Astrocyte of the cerebellum (primary cell): ENCODE results near the gene ACMSD.

Experiments used
- DNase-seq: peaks from one replicate; pipeline ENCODE4 v3.0.0-alpha.2; 2011; ENCODE audit warnings: low read depth
- H3K4me3 ChIP-seq: 2 replicates; pipeline ENCODE4 v1.5.1; 2011; ENCODE audit warnings: mild to moderate bottlenecking, low read depth, low read length, moderate library complexity
- CTCF ChIP-seq: IDR thresholded peaks from 2 replicates; pipeline ENCODE4 v1.5.1; 2012; ENCODE audit warnings: low read length, low read depth, moderate library complexity, mild to moderate bottlenecking; ENCODE audit errors: missing control alignments
- in situ Hi-C: cut with HindIII; loops from 2 replicates; pipeline ENCODE4 v1.10.0; 2017; ENCODE audit warnings: low sequenced_read_pairs

ACMSD gene

DNA sequence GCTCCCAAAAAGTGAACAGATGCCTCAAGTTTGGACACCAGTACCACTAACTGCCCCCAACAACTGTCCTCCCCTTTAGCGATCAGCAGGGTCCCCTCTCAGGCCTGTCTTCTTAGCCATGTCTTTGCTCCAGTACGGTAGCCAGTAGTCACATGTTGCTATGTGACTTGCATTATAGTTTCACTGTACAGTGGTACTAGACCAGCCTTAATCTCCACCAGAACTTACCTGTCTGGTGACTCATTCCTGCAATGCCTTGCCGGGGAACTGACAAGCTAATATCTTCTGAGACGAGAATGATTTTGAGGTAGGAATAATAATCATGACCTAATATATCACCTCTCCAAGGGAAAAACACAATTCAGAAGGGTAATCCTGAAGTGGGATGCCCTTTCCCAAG is 23.7 kb downstream of the ACMSD start:
- in situ Hi-C loops = no loop called here
- H3K4me3 ChIP-seq = no peak overlapping the region
- DNase-seq = no peak
- TF ChIP-seq CTCF = no peak

- in situ Hi-C loops = no loop called here
These were observed 24.3 kb downstream of the ACMSD start for GRCh38 chr2:134862674-134863073.

DNA sequence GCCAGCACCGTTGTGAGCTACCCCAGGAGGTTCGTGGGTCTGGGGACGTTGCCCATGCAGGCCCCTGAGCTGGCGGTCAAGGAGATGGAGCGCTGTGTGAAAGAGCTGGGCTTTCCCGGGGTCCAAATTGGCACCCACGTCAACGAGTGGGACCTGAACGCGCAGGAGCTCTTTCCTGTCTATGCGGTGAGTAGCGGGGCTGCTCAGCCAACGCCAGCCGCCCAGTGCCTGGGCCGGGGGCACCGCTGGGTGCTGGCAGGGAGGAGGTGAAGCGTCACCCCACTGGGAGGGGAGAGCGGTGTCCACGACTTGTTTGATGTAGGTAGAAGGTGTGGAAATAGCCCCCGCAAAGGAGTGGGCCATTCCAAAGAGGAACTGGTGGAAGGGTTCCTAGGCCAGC is 25.0 kb downstream of the ACMSD start:
- in situ Hi-C loops = no loop called here
- TF ChIP-seq CTCF = no peak
- DNase-seq = no peak
- H3K4me3 ChIP-seq = no peak overlapping the region

More at GRCh38 chr2:134862674-134863073, 24.3 kb downstream of the ACMSD start:
- DNase-seq = no peak
- no peak for TF ChIP-seq CTCF
- no peak overlapping the region for H3K4me3 ChIP-seq

GRCh38 chr2:134865067-134865787 is 26.8 kb downstream of the ACMSD start:
- in situ Hi-C loops = no loop called here
- no peak for TF ChIP-seq CTCF
- H3K4me3 ChIP-seq = no peak overlapping the region
- DNase-seq = no peak

GRCh38 chr2:134866498-134867099 is 28.2 kb downstream of the ACMSD start:
- peak; percentile 16 for DNase-seq
- H3K4me3 ChIP-seq = no peak overlapping the region
- in situ Hi-C loops = no loop called here
- no peak for TF ChIP-seq CTCF

- H3K4me3 ChIP-seq = no peak overlapping the region
- DNase-seq = no peak
- no peak for TF ChIP-seq CTCF
- in situ Hi-C loops = no loop called here
These were observed 31.7 kb downstream of the ACMSD start for GRCh38 chr2:134869946-134870736.
